ENCODE data around the gene DNMT1. TPM values are rescaled to one million over a fixed set of nuclear protein-coding genes. Genes with fewer than 3 reads are reported as not detected.

DNMT1 gene
- total RNA-seq (108 and 119 TPM in 2 replicates), polyA plus RNA-seq (53.0 and 60.2 TPM in 2 replicates), polyA minus RNA-seq (23.8 and 47.8 TPM in 2 replicates)
- total RNA-seq (2013) = 31.4 TPM

DNA sequence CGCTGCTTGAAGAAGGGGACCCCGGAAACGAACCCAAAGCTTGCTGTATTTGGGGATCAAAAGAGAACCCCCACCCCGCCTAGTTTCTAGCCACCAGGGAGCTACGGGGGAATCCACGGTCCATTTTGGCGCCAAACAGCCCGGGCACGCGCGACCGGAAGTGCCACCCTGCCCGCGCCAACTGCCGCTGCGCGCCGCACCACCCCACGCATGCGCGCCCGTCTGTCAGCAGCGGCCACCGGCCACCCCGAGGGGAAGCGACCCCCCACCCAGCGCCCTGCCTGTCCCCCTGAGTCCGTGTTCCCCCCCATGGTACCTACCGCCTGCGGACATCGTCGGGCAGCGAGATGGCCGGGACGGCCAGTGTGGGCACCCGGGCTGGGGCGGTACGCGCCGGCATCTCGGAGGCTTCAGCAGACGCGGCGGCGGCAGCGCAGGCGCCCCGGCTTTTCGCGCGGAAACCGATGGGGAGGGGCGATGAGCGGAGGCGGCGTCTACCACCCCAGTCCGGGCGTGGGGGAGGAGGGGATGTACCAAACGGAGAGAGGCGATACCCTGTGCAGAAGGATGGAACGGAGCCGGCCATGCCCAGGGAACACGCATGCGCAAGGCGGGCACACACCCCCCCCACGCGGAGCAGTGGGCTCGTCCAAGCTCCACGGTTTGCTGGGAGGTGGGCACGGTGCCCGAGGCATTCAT, at the start of gene DNMT1:
TSS of gene DNMT1 (minus strand) at position 454 of the 699 bp plus-strand sequence. CDS start at position 400, 54 bp downstream.
- H3K27ac Mint-ChIP-seq = peak within 1 kb of the TSS; percentile 94
- H3K9ac ChIP-seq (ENCODE audit: low read length) = peak within 1 kb of the TSS; percentile 81
- ChIA-PET CTCF (interaction anchor here (0.8 to 2.3 kb wide), 11 partner anchors 25 to 264 kb away, joined by 3 to 18 read pairs (median 3); no protein-coding TSS in a partner anchor), POLR2A (interaction anchor here (0.5 to 1.8 kb wide), 5 partner anchors 42 to 1227 kb away, joined by 3 to 8 read pairs (median 3); partner anchors contain the start of gene TYK2)
- peaks cover 36% of the 10 kb centered on the region for H3K79me2 ChIP-seq (ENCODE audit: control insufficient read depth, insufficient read depth, low read length)
- 0% methylated on average over 64 of the region's 71 CpGs for WGBS (ENCODE audit: insufficient coverage)
- H3K4me1 Mint-ChIP-seq = peaks cover 36% of the 10 kb centered on the region
- H3K27ac ChIP-seq (ENCODE audit: low read length in 2 of 2) = peak within 1 kb of the TSS; percentile 57 to 78
- TF ChIP-seq, protein P1, sequence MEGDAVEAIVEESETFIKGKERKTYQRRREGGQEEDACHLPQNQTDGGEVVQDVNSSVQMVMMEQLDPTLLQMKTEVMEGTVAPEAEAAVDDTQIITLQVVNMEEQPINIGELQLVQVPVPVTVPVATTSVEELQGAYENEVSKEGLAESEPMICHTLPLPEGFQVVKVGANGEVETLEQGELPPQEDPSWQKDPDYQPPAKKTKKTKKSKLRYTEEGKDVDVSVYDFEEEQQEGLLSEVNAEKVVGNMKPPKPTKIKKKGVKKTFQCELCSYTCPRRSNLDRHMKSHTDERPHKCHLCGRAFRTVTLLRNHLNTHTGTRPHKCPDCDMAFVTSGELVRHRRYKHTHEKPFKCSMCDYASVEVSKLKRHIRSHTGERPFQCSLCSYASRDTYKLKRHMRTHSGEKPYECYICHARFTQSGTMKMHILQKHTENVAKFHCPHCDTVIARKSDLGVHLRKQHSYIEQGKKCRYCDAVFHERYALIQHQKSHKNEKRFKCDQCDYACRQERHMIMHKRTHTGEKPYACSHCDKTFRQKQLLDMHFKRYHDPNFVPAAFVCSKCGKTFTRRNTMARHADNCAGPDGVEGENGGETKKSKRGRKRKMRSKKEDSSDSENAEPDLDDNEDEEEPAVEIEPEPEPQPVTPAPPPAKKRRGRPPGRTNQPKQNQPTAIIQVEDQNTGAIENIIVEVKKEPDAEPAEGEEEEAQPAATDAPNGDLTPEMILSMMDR (IDR thresholded peaks at IDR 0.05) = no peak
- no peak for TF ChIP-seq EZH2 (IDR thresholded peaks at IDR 0.05; ENCODE audit: borderline replicate concordance, insufficient read depth, low read depth, low read length, poor library complexity, severe bottlenecking)
- peaks cover 16% of the 10 kb centered on the region for H4K20me1 ChIP-seq (ENCODE audit: control insufficient read depth, insufficient read depth, low read length, poor library complexity, severe bottlenecking)
- H3K9me3 Mint-ChIP-seq (ENCODE audit: insufficient read depth) = no peaks in the 10 kb centered on the region
- no peaks in the 10 kb centered on the region for H3K36me3 ChIP-seq (replicated peaks in 1 of 2; ENCODE audit: control extremely low read depth in 1 of 2, control insufficient read depth in 1 of 2, extremely low read depth in 1 of 2, insufficient read depth in 2 of 2, low read length in 1 of 2)
- H3K4me2 ChIP-seq (replicated peaks; ENCODE audit: low read depth, low read length, poor library complexity, severe bottlenecking) = peak within 1 kb of the TSS; percentile 91
- H3K27me3 ChIP-seq (replicated peaks in 1 of 4; ENCODE audit: control extremely low read depth in 1 of 4, control insufficient read depth in 3 of 4, insufficient read depth in 4 of 4, low read length in 3 of 4) = no peaks in the 10 kb centered on the region
- DNase-seq (peak; percentile 97), ATAC-seq (ENCODE audit: low read depth) (peak; percentile 94)
- H3K27me3 Mint-ChIP-seq = no peaks in the 10 kb centered on the region
- H3K9me3 ChIP-seq (ENCODE audit: control extremely low read depth in 1 of 3, control insufficient read depth in 2 of 3, insufficient read depth in 1 of 3, low read length in 2 of 3) = peaks cover 0 to 3% (median 0%) of the 10 kb centered on the region in 3 donors
- H3K4me3 ChIP-seq (ENCODE audit: control extremely low read depth in 1 of 5, extremely low read depth in 1 of 5, insufficient read depth in 1 of 5, low read depth in 2 of 5, low read length in 4 of 5) = peak within 1 kb of the TSS; percentile 68 to 89 (median 84)
- H3K4me1 ChIP-seq (ENCODE audit: control insufficient read depth in 2 of 2, insufficient read depth in 2 of 2, low read length in 2 of 2) = peaks cover 14 to 23% of the 10 kb centered on the region in 2 donors
- peak within 1 kb of the TSS; percentile 84 for H2AFZ ChIP-seq (ENCODE audit: insufficient read depth, low read depth, low read length, poor library complexity, severe bottlenecking)
- peak within 1 kb of the TSS; percentile 97 for H3K4me3 Mint-ChIP-seq
- intact Hi-C loops (cut with micrococcal nuclease) = loop anchor here (1.0 to 10.0 kb wide), 5 partner anchors 42 to 260 kb away; partner anchors contain the start of genes EIF3G, OLFM2 and SHFL

DNA sequence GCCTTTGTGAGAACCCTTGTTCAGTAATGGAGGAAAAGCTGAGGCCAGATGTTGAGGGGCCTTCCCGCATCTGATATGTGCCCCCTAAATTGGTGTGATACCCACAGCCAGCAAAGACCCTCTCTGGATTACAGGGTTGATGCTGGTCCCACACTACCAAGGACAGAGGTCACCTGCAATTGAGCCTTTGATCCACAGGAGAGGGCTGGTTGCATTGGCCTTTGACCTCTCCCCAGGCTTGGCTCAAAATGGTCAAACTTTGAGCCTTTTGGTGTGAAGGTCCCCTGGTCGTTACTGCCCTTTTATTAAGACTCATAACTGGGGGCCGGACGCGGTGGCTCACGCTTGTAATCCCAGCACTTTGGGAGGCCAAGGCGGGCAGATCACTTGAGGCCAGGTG, 48.9 kb upstream of the DNMT1 start:
- Mint-ChIP-seq H3K27ac (no peak overlapping the region), H3K4me1 (peaks cover 28% of the 10 kb centered on the region), H3K27me3 (no peaks in the 10 kb centered on the region), H3K9me3 (ENCODE audit: insufficient read depth) (no peaks in the 10 kb centered on the region), H3K4me3 (no peak overlapping the region)
- no peaks in the 10 kb centered on the region for H3K79me2 ChIP-seq (ENCODE audit: control insufficient read depth, insufficient read depth, low read length)
- no peak for ATAC-seq (ENCODE audit: low read depth)
- H3K4me2 ChIP-seq (replicated peaks; ENCODE audit: low read depth, low read length, poor library complexity, severe bottlenecking) = no peak overlapping the region
- H3K27me3 ChIP-seq (replicated peaks in 1 of 4; ENCODE audit: control extremely low read depth in 1 of 4, control insufficient read depth in 3 of 4, insufficient read depth in 4 of 4, low read length in 3 of 4) = no peaks in the 10 kb centered on the region
- no peak overlapping the region for H3K4me3 ChIP-seq (ENCODE audit: control extremely low read depth in 1 of 5, extremely low read depth in 1 of 5, insufficient read depth in 1 of 5, low read depth in 2 of 5, low read length in 4 of 5)
- WGBS (ENCODE audit: insufficient coverage) = 99% methylated on average over 7 of the region's 7 CpGs
- no peaks in the 10 kb centered on the region for H4K20me1 ChIP-seq (ENCODE audit: control insufficient read depth, insufficient read depth, low read length, poor library complexity, severe bottlenecking)
- intact Hi-C loops (cut with micrococcal nuclease) = no loop called here
- no peak overlapping the region for H2AFZ ChIP-seq (ENCODE audit: insufficient read depth, low read depth, low read length, poor library complexity, severe bottlenecking)
- TF ChIP-seq EZH2 (IDR thresholded peaks at IDR 0.05; ENCODE audit: borderline replicate concordance, insufficient read depth, low read depth, low read length, poor library complexity, severe bottlenecking) = no peak
- TF ChIP-seq, protein P1 (IDR thresholded peaks at IDR 0.05) = no peak
- DNase-seq = no peak
- H3K4me1 ChIP-seq (ENCODE audit: control insufficient read depth in 2 of 2, insufficient read depth in 2 of 2, low read length in 2 of 2) = peaks cover 14 to 24% of the 10 kb centered on the region in 2 donors
- H3K36me3 ChIP-seq (replicated peaks in 1 of 2; ENCODE audit: control extremely low read depth in 1 of 2, control insufficient read depth in 1 of 2, extremely low read depth in 1 of 2, insufficient read depth in 2 of 2, low read length in 1 of 2) = no peaks in the 10 kb centered on the region
- H3K27ac ChIP-seq (ENCODE audit: low read length in 2 of 2) = no peak overlapping the region
- H3K9me3 ChIP-seq (ENCODE audit: control extremely low read depth in 1 of 3, control insufficient read depth in 2 of 3, insufficient read depth in 1 of 3, low read length in 2 of 3) = peaks cover 0 to 6% (median 0%) of the 10 kb centered on the region in 3 donors
- CTCF ChIA-PET = no interaction called here
- no peak overlapping the region for H3K9ac ChIP-seq (ENCODE audit: low read length)
- POLR2A ChIA-PET = interaction anchor here (0.7 kb wide), 2 partner anchors 137 to 303 kb away, joined by 11 to 14 read pairs; partner anchors contain the start of gene PPAN
